ENCODE results near the gene EDN2.

EDN2 gene

DNA sequence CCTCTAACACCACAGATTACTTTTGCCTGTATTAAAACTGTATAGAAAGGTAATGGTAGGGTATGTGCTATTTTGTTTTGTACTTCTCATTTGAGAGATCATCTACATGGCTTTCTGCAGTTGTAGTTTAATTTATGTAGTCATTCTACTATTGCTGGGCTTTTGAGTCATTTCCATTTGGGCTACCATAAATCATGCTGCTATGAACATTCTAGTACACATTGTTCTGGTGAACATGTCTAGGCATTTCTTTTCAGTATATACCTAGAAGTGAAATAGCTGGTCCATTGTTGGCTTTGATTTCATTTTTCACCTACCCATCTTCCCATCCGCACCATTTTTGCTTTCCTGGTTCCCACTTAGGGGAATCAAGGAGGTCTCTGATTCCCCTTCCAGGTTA is 18.7 kb downstream of the EDN2 start:
- Histone ChIP-seq H3K4me1 (ENCODE audit: control insufficient read depth, low read depth, low read length) (no peaks in the 10 kb centered on the region), H3K9ac (ENCODE audit: low read length) (no peak overlapping the region), H3K9me3 (ENCODE audit: control insufficient read depth, low read depth, low read length) (no peaks in the 10 kb centered on the region), H3K27me3 (ENCODE audit: control insufficient read depth, insufficient read depth, low read length) (no peaks in the 10 kb centered on the region), H3K27ac (ENCODE audit: low read length) (no peak overlapping the region), H3K36me3 (ENCODE audit: control insufficient read depth, low read depth, low read length) (no peaks in the 10 kb centered on the region), H3K4me3 (ENCODE audit: low read length) (no peak overlapping the region)

DNA sequence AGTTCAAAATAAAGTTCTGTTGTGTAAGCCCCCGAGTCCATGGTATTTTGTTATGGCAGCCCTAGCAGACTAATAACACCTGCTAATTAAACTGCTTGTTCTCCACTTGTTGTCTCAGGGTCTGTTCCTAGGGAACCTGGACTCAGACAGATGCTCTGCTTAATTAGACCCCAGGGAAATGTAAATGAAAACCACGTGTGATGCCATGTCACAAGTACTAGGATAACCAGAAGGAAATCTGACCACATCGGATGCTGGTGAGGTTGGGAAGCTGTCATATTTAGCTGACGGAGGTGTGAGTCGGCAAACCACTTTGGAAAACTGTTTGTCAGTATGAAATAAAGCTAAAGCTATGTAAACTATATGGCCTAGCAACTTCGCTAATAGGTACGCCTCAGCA is 19.6 kb downstream of the EDN2 start:
- no peak overlapping the region for H3K9ac ChIP-seq (ENCODE audit: low read length)
- H3K9me3 ChIP-seq (ENCODE audit: control insufficient read depth, low read depth, low read length) = no peaks in the 10 kb centered on the region

DNA sequence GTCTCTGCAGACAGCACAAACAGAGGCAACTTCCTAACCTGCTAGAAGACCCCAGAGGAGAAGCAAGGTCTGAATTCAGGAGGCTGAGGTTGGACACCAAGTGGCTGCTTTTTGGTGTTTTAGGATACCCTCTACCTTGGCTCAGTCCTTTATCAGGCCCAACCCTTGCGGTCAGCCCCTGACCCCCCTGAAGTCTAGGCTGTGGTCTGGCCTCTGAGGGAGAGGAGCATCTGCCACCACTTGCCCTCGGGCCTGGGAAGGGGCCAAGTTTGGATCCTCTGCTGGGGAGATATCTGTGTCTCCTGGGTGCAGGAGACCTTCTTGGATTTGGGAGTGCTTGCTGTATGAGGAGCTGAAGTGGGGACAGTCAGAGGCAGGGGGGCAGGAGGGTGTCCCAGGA is 21.0 kb downstream of the EDN2 start:
- Histone ChIP-seq H3K36me3 (ENCODE audit: control insufficient read depth, low read depth, low read length) (no peaks in the 10 kb centered on the region), H3K9me3 (ENCODE audit: control insufficient read depth, low read depth, low read length) (no peaks in the 10 kb centered on the region), H3K4me1 (ENCODE audit: control insufficient read depth, low read depth, low read length) (no peaks in the 10 kb centered on the region), H3K4me3 (ENCODE audit: low read length) (no peak overlapping the region), H3K9ac (ENCODE audit: low read length) (no peak overlapping the region), H3K27me3 (ENCODE audit: control insufficient read depth, insufficient read depth, low read length) (no peaks in the 10 kb centered on the region), H3K27ac (ENCODE audit: low read length) (no peak overlapping the region)

More for the DNA sequence above, 19.6 kb downstream of the EDN2 start:
- Histone ChIP-seq H3K27me3 (ENCODE audit: control insufficient read depth, insufficient read depth, low read length) (no peaks in the 10 kb centered on the region), H3K4me3 (ENCODE audit: low read length) (no peak overlapping the region), H3K4me1 (ENCODE audit: control insufficient read depth, low read depth, low read length) (no peaks in the 10 kb centered on the region), H3K36me3 (ENCODE audit: control insufficient read depth, low read depth, low read length) (no peaks in the 10 kb centered on the region), H3K27ac (ENCODE audit: low read length) (no peak overlapping the region)

DNA sequence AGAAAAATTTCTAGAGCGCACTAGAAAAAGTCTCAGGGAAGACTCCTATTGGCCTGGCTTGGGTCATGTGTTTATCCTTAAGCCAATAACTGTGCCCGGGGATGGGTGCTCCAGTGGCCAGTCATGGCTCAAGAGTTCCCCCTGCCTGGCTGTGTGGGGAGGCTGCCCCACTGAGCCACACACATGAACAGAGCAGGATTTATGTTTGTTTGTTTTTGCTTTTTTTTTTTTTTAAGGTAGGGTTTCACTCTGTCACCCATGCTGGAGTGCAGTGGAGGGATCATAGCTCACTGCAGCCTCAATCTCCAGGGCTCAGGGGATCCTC is 21.8 kb downstream of the EDN2 start:
- Histone ChIP-seq H3K4me1 (ENCODE audit: control insufficient read depth, low read depth, low read length) (no peaks in the 10 kb centered on the region), H3K36me3 (ENCODE audit: control insufficient read depth, low read depth, low read length) (no peaks in the 10 kb centered on the region), H3K27me3 (ENCODE audit: control insufficient read depth, insufficient read depth, low read length) (no peaks in the 10 kb centered on the region), H3K27ac (ENCODE audit: low read length) (no peak overlapping the region), H3K9me3 (ENCODE audit: control insufficient read depth, low read depth, low read length) (no peaks in the 10 kb centered on the region), H3K4me3 (ENCODE audit: low read length) (no peak overlapping the region), H3K9ac (ENCODE audit: low read length) (no peak overlapping the region)

- H3K9me3 ChIP-seq (ENCODE audit: control insufficient read depth, low read depth, low read length) = no peaks in the 10 kb centered on the region
- H3K4me1 ChIP-seq (ENCODE audit: control insufficient read depth, low read depth, low read length) = no peaks in the 10 kb centered on the region
- H3K27me3 ChIP-seq (ENCODE audit: control insufficient read depth, insufficient read depth, low read length) = no peaks in the 10 kb centered on the region
- H3K27ac ChIP-seq (ENCODE audit: low read length) = no peak overlapping the region
- no peaks in the 10 kb centered on the region for H3K36me3 ChIP-seq (ENCODE audit: control insufficient read depth, low read depth, low read length)
- H3K4me3 ChIP-seq (ENCODE audit: low read length) = no peak overlapping the region
- H3K9ac ChIP-seq (ENCODE audit: low read length) = no peak overlapping the region
These were observed 22.4 kb downstream of the EDN2 start for GRCh38 chr1:41461790-41462679.

GRCh38 chr1:41456847-41457540 is 27.5 kb downstream of the EDN2 start:
- no peaks in the 10 kb centered on the region for H3K9me3 ChIP-seq (ENCODE audit: control insufficient read depth, low read depth, low read length)
- H3K27ac ChIP-seq (ENCODE audit: low read length) = no peak overlapping the region
- no peak overlapping the region for H3K9ac ChIP-seq (ENCODE audit: low read length)
- H3K27me3 ChIP-seq (ENCODE audit: control insufficient read depth, insufficient read depth, low read length) = no peaks in the 10 kb centered on the region
- no peak overlapping the region for H3K4me3 ChIP-seq (ENCODE audit: low read length)
- no peaks in the 10 kb centered on the region for H3K4me1 ChIP-seq (ENCODE audit: control insufficient read depth, low read depth, low read length)
- H3K36me3 ChIP-seq (ENCODE audit: control insufficient read depth, low read depth, low read length) = no peaks in the 10 kb centered on the region

GRCh38 chr1:41455479-41456332 is 28.8 kb downstream of the EDN2 start:
- Histone ChIP-seq H3K9me3 (ENCODE audit: control insufficient read depth, low read depth, low read length) (no peaks in the 10 kb centered on the region), H3K27me3 (ENCODE audit: control insufficient read depth, insufficient read depth, low read length) (no peaks in the 10 kb centered on the region), H3K9ac (ENCODE audit: low read length) (no peak overlapping the region), H3K36me3 (ENCODE audit: control insufficient read depth, low read depth, low read length) (no peaks in the 10 kb centered on the region), H3K27ac (ENCODE audit: low read length) (no peak overlapping the region), H3K4me1 (ENCODE audit: control insufficient read depth, low read depth, low read length) (no peaks in the 10 kb centered on the region), H3K4me3 (ENCODE audit: low read length) (no peak overlapping the region)

DNA sequence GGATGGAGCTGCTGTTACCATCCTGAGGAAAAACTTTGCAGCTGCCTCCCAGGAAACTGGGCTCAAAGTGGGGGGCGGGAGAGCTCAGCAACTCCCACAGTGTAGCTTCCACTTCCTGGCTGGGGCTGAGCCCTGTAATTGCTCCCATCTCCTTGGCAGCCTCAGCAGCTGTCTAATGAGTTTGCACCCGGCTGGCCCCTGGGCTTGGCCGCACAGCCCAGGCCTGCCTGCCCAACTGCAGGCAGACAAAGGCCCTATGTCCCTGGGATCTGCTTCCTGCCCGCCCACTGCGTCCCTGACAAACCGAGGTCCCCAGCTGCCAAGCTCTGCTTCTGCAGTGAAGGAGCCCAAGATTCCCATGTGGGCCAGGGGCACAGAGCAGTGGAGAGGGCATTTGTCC is 30.1 kb downstream of the EDN2 start:
- no peak overlapping the region for H3K4me3 ChIP-seq (ENCODE audit: low read length)
- H3K27ac ChIP-seq (ENCODE audit: low read length) = no peak overlapping the region
- no peaks in the 10 kb centered on the region for H3K4me1 ChIP-seq (ENCODE audit: control insufficient read depth, low read depth, low read length)
- H3K36me3 ChIP-seq (ENCODE audit: control insufficient read depth, low read depth, low read length) = no peaks in the 10 kb centered on the region
- no peak overlapping the region for H3K9ac ChIP-seq (ENCODE audit: low read length)
- no peaks in the 10 kb centered on the region for H3K27me3 ChIP-seq (ENCODE audit: control insufficient read depth, insufficient read depth, low read length)
- no peaks in the 10 kb centered on the region for H3K9me3 ChIP-seq (ENCODE audit: control insufficient read depth, low read depth, low read length)

DNA sequence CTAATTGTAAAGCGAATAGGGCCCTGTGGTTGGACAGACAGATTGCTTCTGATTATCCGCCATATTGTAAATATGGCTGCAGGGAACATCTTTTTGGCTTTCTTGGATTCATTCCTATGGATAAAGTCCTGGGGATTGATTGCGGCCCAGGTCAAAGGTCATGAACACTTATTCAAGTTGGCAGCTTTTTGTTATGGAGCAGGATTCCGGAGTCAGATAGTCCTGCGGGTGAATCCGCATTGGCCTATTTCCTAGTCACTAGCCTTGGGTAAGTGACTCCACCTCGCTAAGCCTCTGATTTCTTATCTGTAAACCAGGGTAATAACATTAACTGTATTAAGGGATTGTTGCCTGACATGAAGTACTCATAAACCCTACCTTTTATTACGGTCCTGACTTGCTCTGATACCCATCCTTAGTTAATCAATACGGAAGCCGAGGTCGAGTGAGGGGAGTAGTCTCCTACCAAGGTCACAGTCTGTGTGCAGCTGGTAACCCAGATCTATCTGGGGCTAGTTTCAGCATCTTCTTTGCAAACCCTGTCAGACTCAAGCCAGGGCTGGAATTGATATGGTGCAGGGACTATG is 31.7 kb downstream of the EDN2 start:
- Histone ChIP-seq H3K27me3 (ENCODE audit: control insufficient read depth, insufficient read depth, low read length) (no peaks in the 10 kb centered on the region), H3K4me3 (ENCODE audit: low read length) (no peak overlapping the region), H3K27ac (ENCODE audit: low read length) (no peak overlapping the region), H3K9ac (ENCODE audit: low read length) (no peak overlapping the region), H3K9me3 (ENCODE audit: control insufficient read depth, low read depth, low read length) (no peaks in the 10 kb centered on the region), H3K36me3 (ENCODE audit: control insufficient read depth, low read depth, low read length) (no peaks in the 10 kb centered on the region), H3K4me1 (ENCODE audit: control insufficient read depth, low read depth, low read length) (no peaks in the 10 kb centered on the region)

GRCh38 chr1:41450747-41451285 is 33.7 kb downstream of the EDN2 start:
- Histone ChIP-seq H3K27ac (ENCODE audit: low read length) (no peak overlapping the region), H3K27me3 (ENCODE audit: control insufficient read depth, insufficient read depth, low read length) (no peaks in the 10 kb centered on the region), H3K36me3 (ENCODE audit: control insufficient read depth, low read depth, low read length) (no peaks in the 10 kb centered on the region), H3K4me1 (ENCODE audit: control insufficient read depth, low read depth, low read length) (no peaks in the 10 kb centered on the region), H3K9me3 (ENCODE audit: control insufficient read depth, low read depth, low read length) (no peaks in the 10 kb centered on the region), H3K9ac (ENCODE audit: low read length) (no peak overlapping the region), H3K4me3 (ENCODE audit: low read length) (no peak overlapping the region)

- no peak overlapping the region for H3K27ac ChIP-seq (ENCODE audit: low read length)
- H3K4me1 ChIP-seq (ENCODE audit: control insufficient read depth, low read depth, low read length) = no peaks in the 10 kb centered on the region
- no peak overlapping the region for H3K4me3 ChIP-seq (ENCODE audit: low read length)
- no peak overlapping the region for H3K9ac ChIP-seq (ENCODE audit: low read length)
- H3K36me3 ChIP-seq (ENCODE audit: control insufficient read depth, low read depth, low read length) = no peaks in the 10 kb centered on the region
- H3K9me3 ChIP-seq (ENCODE audit: control insufficient read depth, low read depth, low read length) = peaks cover 2% of the 10 kb centered on the region
- H3K27me3 ChIP-seq (ENCODE audit: control insufficient read depth, insufficient read depth, low read length) = no peaks in the 10 kb centered on the region
These were observed 35.1 kb downstream of the EDN2 start for GRCh38 chr1:41449326-41449921.
